HG03135 (cell line): Measurements from ENCODE around the gene CA9.
A peak's percentile ranks its signal among the peaks of the same experiment; 100 is the strongest.

Experiments used
- ATAC-seq: cut with Tn5 transposase; IDR thresholded peaks from one replicate; pipeline ENCODE4 v1.9.1; 2021; ENCODE audit warnings: mild to moderate bottlenecking, moderate library complexity; ENCODE audit not compliant: unreplicated experiment

CA9 gene

GRCh38 chr9:35675204-35675603, 1.5 kb downstream of the CA9 start:
- ATAC-seq = no peak

DNA sequence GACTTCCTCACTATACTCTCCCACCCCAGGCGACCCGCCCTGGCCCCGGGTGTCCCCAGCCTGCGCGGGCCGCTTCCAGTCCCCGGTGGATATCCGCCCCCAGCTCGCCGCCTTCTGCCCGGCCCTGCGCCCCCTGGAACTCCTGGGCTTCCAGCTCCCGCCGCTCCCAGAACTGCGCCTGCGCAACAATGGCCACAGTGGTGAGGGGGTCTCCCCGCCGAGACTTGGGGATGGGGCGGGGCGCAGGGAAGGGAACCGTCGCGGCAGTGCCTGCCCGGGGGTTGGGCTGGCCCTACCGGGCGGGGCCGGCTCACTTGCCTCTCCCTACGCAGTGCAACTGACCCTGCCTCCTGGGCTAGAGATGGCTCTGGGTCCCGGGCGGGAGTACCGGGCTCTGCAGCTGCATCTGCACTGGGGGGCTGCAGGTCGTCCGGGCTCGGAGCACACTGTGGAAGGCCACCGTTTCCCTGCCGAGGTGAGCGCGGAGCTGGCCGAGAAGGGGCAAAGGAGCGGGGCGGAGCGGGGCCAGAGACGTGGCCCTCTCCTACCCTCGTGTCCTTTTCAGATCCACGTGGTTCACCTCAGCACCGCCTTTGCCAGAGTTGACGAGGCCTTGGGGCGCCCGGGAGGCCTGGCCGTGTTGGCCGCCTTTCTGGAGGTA, 2.1 kb downstream of the CA9 start:
- no peak for ATAC-seq

- no peak for ATAC-seq
These were observed 5.4 kb downstream of the CA9 start for GRCh38 chr9:35679091-35679490.

- no peak for ATAC-seq
These were observed 6.1 kb downstream of the CA9 start for GRCh38 chr9:35679766-35680330.

- peak; percentile 55 for ATAC-seq
These were observed 6.8 kb downstream of the CA9 start for GRCh38 chr9:35680331-35681105.

DNA sequence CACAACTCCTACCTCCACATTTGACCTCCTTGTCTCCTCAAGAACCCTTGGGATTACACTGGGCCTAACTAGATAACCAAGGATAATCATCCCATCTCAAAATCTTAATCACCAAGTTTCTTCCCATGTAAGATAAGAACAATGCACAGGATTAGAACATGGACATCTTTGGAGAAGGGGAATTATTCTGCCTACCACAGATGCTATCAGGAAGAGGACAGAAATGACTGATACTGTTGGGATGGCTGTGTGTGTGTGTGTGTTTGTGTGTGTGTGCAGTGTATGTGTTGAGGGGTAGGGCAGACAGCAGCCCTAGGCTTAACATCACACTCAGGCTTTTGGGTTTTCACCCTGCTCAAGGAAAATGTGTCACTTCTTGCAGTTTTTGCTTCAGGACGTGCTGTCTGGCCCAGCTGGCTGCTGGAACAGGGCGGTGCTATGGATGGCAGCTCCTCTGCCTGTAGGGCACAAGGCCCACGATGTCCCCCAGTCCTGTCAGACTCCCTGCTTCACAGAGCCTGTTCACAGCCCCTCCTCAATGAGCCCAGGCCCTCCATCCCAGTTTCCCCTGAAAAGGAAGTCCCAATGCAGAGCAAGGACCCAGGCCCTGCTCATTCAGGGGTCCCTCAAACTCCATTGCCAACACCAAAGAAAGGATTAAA, 7.7 kb downstream of the CA9 start:
- ATAC-seq = no peak

- no peak for ATAC-seq
These were observed 8.3 kb downstream of the CA9 start for GRCh38 chr9:35682051-35682450.

DNA sequence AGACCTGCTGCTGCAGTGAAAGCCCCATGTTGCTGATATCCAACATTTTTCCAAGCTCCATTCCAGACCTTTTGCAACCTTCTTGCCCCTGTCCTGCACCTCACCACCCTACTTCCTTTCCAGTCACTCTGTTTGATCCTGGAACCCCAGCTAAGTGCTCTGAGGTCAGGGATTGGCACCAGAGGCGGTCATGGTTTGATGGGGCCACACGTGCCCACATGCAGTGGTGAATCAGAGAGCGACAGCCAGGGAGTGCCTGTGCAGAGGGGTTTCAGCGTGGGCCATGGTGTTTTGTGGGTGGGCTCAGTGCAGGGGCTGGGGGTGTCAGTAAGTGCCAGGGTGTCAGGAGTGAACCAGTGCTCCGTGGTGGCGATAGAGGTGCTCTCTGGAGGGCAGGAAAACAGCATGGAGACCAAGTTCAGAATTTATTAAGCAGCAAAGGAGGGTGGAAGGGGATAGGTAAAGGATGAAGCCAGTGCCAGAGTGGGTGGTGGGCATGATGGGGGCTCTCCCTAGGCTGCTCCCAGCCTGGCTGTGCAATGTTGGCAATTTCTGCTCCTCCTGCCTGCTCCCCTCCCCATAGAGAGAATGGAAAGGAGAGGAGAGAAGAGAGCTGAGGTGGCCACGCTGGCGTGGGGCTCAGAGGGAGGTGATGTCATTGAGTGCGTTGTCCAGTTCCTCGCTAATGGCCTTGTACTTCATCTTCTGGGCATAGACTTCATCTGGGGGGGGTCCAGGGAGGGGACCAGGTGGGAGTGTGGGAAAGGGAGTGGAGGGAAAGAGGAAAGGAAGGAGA, 9.0 kb downstream of the CA9 start:
- no peak for ATAC-seq

DNA sequence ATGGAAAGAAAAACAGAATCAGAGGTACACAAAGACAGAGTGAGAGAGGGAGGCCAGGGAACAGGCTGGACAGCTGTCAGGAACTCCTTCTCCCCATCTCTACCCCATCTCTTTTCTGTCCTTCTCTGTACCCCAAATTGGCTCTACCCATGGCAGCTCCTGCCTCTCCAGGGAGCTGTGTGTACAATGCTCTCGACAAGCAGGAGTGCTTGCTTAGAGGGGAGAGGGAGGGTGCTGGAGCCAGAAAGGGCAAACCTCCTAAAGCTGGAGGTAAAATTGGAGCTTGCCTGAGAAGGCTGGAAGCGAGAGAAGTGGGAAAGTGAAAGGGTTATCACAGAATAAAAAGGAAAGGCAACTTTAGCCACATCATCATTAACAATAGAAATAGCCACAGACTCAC, 9.6 kb downstream of the CA9 start:
- no peak for ATAC-seq

DNA sequence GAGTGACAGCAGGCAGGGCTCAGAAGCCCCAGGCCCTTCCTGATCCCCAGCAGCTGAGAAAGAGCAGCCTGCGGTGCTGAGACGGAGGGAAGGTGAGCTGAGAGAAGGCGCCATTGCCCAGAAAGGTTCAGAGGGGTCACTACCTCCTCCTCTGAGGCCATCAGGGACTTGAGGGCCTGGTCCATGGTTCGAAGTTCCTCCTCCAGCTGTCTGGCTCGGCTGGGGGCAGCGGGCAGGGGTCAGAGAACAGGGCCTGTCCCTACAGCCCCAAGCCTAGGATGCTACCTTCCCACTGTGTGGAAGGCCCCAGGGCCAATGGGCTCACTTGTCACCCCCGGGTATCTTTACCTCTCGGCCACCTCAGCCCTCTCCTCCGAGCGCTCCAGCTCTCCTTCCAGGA, 11.2 kb downstream of the CA9 start:
- ATAC-seq = no peak

- ATAC-seq = no peak
These were observed 11.8 kb downstream of the CA9 start for GRCh38 chr9:35685506-35685905.

- no peak for ATAC-seq
These were observed 12.8 kb downstream of the CA9 start for GRCh38 chr9:35686222-35687203.

DNA sequence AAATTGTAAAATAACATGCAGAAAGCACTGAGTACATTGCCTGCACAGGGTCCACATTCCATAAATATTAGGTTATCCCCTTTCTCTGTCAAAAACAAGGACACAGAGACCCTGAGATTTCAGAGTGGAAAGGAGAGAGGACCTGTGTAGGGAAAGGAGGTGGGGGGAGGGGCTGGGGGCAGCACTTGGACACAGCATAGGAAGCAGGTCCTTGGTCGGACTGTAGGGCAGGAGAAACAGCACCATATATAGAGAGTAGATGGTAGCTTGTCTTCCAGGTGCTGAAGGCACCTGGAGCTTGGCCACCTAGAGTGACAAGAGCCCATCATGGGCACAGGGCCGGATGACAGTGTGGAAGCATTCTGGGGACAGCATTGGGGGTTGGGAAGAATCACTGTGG, 13.6 kb downstream of the CA9 start:
- ATAC-seq = no peak

- no peak for ATAC-seq
These were observed 14.3 kb downstream of the CA9 start for GRCh38 chr9:35687972-35688557.

- no peak for ATAC-seq
These were observed 15.1 kb downstream of the CA9 start for GRCh38 chr9:35688558-35689541.

DNA sequence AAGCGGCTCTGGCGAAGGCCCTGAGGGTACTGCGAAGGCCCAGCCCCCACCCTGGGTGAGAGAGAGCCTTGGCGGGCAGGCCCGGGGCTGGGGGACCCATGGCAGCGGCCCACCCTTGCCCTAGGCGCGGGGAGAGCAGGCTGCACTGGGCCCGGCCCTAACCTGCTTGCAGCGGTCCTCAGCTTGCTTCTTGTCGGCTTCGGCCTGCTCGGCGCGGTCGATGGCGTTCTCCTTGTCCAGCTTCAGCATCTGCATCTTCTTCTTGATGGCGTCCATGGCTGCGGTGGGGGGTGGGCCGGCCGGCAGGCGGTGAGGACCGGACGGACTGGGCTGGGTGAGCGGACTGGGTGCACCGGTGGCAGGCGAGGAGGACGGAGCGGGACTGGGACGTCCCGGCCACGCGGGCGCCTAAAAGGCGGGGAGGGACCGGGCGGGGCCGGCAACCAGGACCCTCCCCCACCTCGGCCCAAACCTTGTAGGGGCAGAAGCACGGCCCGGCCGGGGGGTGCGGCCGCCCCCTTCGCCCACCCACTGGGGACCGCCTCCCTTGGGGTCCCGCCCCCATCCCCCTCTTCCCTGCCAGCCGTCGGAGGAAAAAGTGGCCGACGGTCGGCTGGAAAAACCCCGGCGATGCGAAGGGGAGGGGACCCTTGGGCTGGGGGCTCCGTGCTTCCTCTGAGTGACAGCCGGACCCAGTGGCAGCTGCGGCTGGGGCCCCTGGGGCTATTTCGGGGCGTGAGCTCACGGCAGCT, 16.0 kb downstream of the CA9 start, which contains the start of gene TPM2:
Gene TPM2 (minus strand): TSS at position 384 of the 752 bp plus-strand sequence. CDS start 108 bp downstream, at position 276.
- ATAC-seq = no peak

DNA sequence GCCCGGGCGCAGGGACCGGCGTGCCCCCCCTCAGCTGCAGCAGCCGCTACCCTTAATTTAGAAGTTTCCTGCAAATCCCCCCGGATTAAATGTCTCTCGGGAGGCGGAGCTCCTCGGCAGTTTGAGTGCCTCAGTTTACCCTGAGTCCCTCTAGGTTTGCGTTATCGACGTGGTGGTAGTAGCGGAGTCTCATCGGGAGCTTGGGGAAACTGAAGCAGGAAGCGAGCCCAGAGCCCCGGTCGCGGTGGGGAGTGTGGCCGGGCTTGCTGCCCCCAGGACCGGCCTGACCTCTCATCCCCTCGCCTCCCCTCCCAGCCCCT, 16.5 kb downstream of the CA9 start:
- ATAC-seq = no peak
